ENCODE data around the gene KDELR1.
"Not testable (repeated sequence)": the region's sequence is repeated elsewhere in the genome, so short reads cannot be mapped to it uniquely, and the experiment has no call there.

The KDELR1 gene

GRCh38 chr19:48396824-48397176 is 5.4 kb upstream of the KDELR1 start:
- no peak overlapping the region for H3K4me3 ChIP-seq (ENCODE audit: extremely low read depth, insufficient read depth, low read length, poor library complexity, severe bottlenecking)
- no peaks in the 10 kb centered on the region for H3K36me3 ChIP-seq (ENCODE audit: control insufficient read depth, insufficient read depth, low read length)
- H3K27ac ChIP-seq (ENCODE audit: low read depth, low read length, severe bottlenecking): no peak overlapping the region
- H3K4me1 ChIP-seq (ENCODE audit: control insufficient read depth, insufficient read depth, low read length, poor library complexity, severe bottlenecking): peaks cover 30% of the 10 kb centered on the region
- H3K9me3 ChIP-seq (ENCODE audit: control insufficient read depth, low read length): peaks cover 4% of the 10 kb centered on the region
- 50 to 100% methylated on average over 1 of the region's 2 CpGs for WGBS, 2 experiments (ENCODE audit: insufficient coverage in 2 of 2)

DNA sequence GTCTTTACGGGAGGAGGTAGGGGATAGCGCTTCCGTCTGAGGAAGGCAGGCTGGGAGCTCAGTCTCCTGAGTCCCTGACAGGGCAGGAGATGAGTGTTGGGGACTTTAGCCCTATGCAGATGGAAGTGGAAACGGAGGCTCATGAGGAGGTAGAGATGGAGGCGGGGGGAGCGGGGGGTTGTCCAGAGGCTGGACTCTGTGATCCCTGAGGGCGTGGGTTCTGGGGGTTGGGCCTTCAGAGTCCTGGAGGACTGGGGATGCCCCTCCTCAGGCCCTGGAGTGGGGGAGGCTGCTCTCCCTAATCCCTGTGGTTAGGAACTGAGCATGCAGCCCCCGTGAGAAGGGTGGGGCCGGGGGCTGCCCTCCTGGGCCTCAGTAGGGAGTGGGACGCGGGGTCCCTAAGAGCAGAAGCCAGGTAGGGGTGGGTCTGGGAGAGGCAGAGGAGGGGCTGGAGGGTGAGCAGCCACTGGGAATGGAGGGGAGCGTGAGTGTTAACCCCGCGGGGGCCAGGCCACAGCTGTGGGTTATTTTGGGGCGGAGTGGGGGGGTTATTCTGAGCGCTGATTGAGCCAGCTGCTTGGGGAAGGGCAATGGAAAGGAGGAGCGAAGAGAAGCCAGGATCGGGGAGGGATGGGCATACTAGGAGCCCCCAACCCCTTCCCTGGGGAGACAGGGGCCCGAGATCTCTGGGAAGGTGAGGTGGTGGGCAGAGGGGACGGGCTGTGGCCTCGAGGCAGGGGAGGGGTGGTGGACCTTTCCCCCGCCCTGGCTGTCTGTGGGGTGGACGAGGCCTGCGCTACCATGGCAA is 4.9 kb upstream of the KDELR1 start:
- H3K36me3 ChIP-seq (ENCODE audit: control insufficient read depth, insufficient read depth, low read length): no peaks in the 10 kb centered on the region
- WGBS, 2 experiments (ENCODE audit: insufficient coverage in 2 of 2): 68 to 75% methylated on average over 14 to 21 of the region's 24 CpGs
- no peak overlapping the region for H3K27ac ChIP-seq (ENCODE audit: low read depth, low read length, severe bottlenecking)
- H3K4me3 ChIP-seq (ENCODE audit: extremely low read depth, insufficient read depth, low read length, poor library complexity, severe bottlenecking): no peak overlapping the region
- peaks cover 30% of the 10 kb centered on the region for H3K4me1 ChIP-seq (ENCODE audit: control insufficient read depth, insufficient read depth, low read length, poor library complexity, severe bottlenecking)
- peaks cover 4% of the 10 kb centered on the region for H3K9me3 ChIP-seq (ENCODE audit: control insufficient read depth, low read length)

GRCh38 chr19:48395499-48395898 is 4.1 kb upstream of the KDELR1 start:
- peaks cover 30% of the 10 kb centered on the region for H3K4me1 ChIP-seq (ENCODE audit: control insufficient read depth, insufficient read depth, low read length, poor library complexity, severe bottlenecking)

DNA sequence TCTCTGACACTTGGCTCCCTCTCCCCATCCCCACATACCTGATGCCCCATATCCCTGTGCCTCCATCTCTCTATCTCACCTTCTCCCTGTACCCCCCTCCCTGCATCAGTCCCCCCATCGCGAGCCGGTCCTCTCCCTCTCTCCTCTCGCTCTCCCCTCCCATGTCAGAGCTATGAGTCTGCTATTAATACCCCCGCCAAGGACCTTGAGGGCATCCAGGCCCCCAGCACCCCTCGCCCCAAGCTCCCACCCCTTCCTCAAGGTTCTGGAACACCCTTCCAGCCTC is 3.8 kb upstream of the KDELR1 start:
- Histone ChIP-seq H3K27ac (ENCODE audit: low read depth, low read length, severe bottlenecking) (no peak overlapping the region), H3K36me3 (ENCODE audit: control insufficient read depth, insufficient read depth, low read length) (no peaks in the 10 kb centered on the region), H3K4me1 (ENCODE audit: control insufficient read depth, insufficient read depth, low read length, poor library complexity, severe bottlenecking) (peaks cover 30% of the 10 kb centered on the region), H3K4me3 (ENCODE audit: extremely low read depth, insufficient read depth, low read length, poor library complexity, severe bottlenecking) (no peak overlapping the region), H3K9me3 (ENCODE audit: control insufficient read depth, low read length) (peaks cover 4% of the 10 kb centered on the region)
- 25 to 80% methylated on average over 1 to 3 of the region's 6 CpGs for WGBS, 2 experiments (ENCODE audit: insufficient coverage in 2 of 2)

More at GRCh38 chr19:48395499-48395898, 4.1 kb upstream of the KDELR1 start:
- WGBS, 2 experiments (ENCODE audit: insufficient coverage in 2 of 2): 58 to 61% methylated on average over 2 to 6 of the region's 9 CpGs
- Histone ChIP-seq H3K27ac (ENCODE audit: low read depth, low read length, severe bottlenecking) (no peak overlapping the region), H3K36me3 (ENCODE audit: control insufficient read depth, insufficient read depth, low read length) (no peaks in the 10 kb centered on the region), H3K9me3 (ENCODE audit: control insufficient read depth, low read length) (peaks cover 4% of the 10 kb centered on the region), H3K4me3 (ENCODE audit: extremely low read depth, insufficient read depth, low read length, poor library complexity, severe bottlenecking) (no peak overlapping the region)

- Histone ChIP-seq H3K36me3 (ENCODE audit: control insufficient read depth, insufficient read depth, low read length) (no peaks in the 10 kb centered on the region), H3K27ac (ENCODE audit: low read depth, low read length, severe bottlenecking) (no peak overlapping the region), H3K4me3 (ENCODE audit: extremely low read depth, insufficient read depth, low read length, poor library complexity, severe bottlenecking) (peak overlapping the region; percentile 50), H3K9me3 (ENCODE audit: control insufficient read depth, low read length) (peaks cover 4% of the 10 kb centered on the region), H3K4me1 (ENCODE audit: control insufficient read depth, insufficient read depth, low read length, poor library complexity, severe bottlenecking) (peaks cover 30% of the 10 kb centered on the region)
- 16 to 18% methylated on average over 18 to 20 of the region's 38 CpGs for WGBS, 2 experiments (ENCODE audit: insufficient coverage in 2 of 2)
Observed at GRCh38 chr19:48394331-48395169, 3.2 kb upstream of the KDELR1 start.

DNA sequence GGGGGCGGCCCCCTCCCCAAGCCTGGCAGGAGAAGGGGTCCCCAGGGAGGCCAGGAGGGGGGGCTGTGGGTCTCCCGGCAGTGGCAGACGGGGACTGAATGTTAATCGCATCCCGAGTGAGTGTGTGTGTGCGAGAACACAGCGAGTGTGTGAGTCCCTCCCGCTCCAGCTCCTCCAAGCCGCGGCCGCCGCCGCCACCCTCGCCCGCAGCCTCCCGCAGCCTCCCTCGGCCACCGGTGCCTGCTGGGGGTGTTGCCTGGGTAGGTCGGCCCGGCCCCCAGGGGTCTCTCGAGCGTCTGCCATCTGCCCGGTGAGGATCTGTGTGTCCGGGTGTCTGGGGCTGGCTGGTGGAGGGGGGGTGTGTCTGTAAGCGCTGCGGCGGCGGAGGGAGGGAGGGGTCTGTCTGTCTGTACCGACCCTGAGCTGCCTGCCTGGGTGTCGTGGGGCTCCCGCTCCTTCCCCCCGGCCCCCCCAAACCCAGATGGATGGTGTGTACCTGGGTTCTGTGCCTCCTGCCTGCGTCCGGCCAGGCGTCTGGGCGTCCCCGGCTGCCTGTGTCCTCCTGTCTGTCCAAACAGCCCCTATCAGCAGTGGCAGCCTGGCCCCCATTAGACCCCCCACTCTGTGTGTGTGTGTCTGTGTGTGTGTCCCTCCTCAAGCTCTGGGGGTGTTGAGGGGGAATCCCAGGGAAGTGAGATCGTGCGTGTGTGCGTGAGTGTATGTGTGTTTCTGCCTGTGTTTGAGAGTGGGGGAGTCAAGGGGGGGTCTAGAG is 2.4 kb upstream of the KDELR1 start, which contains the start of gene GRIN2D:
Gene GRIN2D, plus strand, starts transcription at position 110 of the 772 bp plus-strand sequence. CDS start 4,725 bp downstream, outside the sequence.
- Histone ChIP-seq H3K27ac (ENCODE audit: low read depth, low read length, severe bottlenecking) (peak within 1 kb of the TSS; percentile 66), H3K4me1 (ENCODE audit: control insufficient read depth, insufficient read depth, low read length, poor library complexity, severe bottlenecking) (peaks cover 30% of the 10 kb centered on the region), H3K9me3 (ENCODE audit: control insufficient read depth, low read length) (no peaks in the 10 kb centered on the region), H3K36me3 (ENCODE audit: control insufficient read depth, insufficient read depth, low read length) (peaks cover 8% of the 10 kb centered on the region), H3K4me3 (ENCODE audit: extremely low read depth, insufficient read depth, low read length, poor library complexity, severe bottlenecking) (peak within 1 kb of the TSS; percentile 50)
- 8 to 9% methylated on average over 23 to 29 of the region's 40 CpGs for WGBS, 2 experiments (ENCODE audit: insufficient coverage in 2 of 2)

DNA sequence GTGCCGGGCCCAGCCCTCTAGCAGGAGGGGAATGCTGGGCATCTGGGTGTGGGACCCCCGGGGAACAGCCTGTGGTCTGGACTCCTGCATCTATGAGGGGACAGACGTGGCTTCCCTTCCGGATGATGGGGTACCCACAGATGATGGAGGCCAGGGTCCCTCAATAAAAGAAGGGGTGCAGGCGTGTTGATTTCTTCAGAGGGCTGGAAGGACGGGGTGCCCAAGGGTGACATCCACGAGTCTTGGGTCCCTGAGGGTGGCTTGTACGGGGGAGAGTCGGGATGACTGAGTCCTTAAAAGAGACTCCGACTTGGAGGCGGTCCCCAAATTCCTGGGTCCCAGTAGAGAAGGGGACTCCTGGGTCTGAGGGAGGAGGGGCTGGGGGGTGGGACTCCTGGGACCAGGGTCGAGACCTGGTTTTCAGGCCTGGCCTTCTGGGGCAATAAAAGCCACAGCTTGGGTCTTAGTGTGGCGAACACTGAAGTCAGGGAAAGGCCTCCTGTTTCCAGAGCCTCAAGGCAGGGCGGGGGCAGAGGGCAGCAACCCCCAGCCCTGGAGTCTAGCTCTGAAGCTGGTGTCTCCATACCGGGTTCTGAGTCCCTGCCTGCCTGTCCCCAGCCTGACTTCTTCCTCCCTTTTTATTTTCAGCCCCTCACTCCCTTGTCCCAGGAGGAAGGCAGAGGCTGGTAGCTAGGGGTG is 1.7 kb upstream of the KDELR1 start:
- peaks cover 30% of the 10 kb centered on the region for H3K4me1 ChIP-seq (ENCODE audit: control insufficient read depth, insufficient read depth, low read length, poor library complexity, severe bottlenecking)
- WGBS, 2 experiments (ENCODE audit: insufficient coverage in 2 of 2): 82 to 88% methylated on average over 9 to 12 of the region's 15 CpGs
- no peaks in the 10 kb centered on the region for H3K9me3 ChIP-seq (ENCODE audit: control insufficient read depth, low read length)
- H3K27ac ChIP-seq (ENCODE audit: low read depth, low read length, severe bottlenecking): peak overlapping the region; percentile 66
- peak overlapping the region; percentile 50 for H3K4me3 ChIP-seq (ENCODE audit: extremely low read depth, insufficient read depth, low read length, poor library complexity, severe bottlenecking)
- peaks cover 15% of the 10 kb centered on the region for H3K36me3 ChIP-seq (ENCODE audit: control insufficient read depth, insufficient read depth, low read length)

DNA sequence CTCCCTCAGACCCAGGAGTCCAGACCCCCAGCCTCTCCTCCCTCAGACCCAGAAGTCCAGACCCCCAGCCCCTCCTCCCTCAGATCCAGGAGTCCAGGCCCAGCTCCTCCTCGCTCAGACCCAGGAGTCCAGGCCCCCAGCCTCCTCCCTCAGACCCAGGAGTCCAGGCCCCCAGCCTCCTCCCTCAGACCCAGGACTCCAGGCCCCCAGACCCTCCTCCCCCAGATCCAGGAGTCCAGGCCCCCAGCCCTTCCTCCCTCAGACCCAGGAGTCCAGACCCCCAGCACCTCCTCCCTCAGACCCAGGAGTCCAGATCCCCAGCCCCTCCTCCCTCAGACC is 624 bp upstream of the KDELR1 start:
- H3K27ac ChIP-seq (ENCODE audit: low read depth, low read length, severe bottlenecking); H3K4me3 ChIP-seq (ENCODE audit: extremely low read depth, insufficient read depth, low read length, poor library complexity, severe bottlenecking); H3K9me3 ChIP-seq (ENCODE audit: control insufficient read depth, low read length): not testable (repeated sequence)
- peaks cover 27% of the 10 kb centered on the region for H3K4me1 ChIP-seq (ENCODE audit: control insufficient read depth, insufficient read depth, low read length, poor library complexity, severe bottlenecking)
- H3K36me3 ChIP-seq (ENCODE audit: control insufficient read depth, insufficient read depth, low read length): peaks cover 24% of the 10 kb centered on the region
- WGBS, 2 experiments (ENCODE audit: insufficient coverage in 2 of 2): 67 to 80% methylated on average over 1 of the region's 1 CpG

DNA sequence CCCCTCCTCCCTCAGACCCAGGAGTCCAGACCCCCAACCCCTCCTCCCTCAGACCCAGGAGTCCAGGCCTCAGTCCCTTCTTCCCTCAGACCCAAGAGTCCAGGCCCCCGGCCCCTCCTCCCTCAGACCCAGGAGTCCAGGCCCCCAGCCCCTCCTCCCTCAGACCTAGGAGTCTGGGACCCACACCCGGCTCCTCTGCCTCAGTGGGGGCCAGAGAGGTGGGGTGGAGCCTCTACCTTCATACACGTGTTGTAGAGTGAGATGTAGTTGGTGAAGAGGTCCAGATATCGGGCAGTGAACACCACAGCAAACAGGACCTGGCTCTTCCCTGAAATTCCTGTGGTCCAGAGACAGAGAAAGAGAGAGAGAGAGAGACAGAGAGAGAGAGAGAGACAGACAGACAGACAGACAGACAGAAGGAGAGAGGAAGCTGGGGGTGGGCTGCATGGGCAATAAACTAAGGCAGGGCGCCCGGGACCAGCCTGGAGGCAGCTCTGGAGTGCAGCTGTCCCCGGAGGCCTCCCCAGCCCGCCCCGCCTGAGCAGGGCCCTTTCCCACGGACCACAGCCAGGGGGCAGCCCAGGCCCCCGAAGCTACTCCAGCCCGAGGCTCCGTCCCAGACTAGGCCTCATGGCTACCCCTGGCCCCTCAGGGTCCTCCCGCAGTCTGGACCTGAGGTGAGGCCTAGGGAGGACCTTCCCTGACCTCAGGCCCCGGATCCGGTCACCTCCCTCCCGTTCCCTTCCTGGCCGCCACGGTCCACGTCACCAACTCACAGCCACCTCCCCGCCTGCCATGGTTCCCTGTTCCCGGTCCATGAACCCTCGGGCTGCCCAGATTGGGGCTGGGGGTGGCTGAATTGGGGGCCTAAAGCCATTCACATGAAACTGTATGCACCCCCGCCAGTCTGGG is 907 bp downstream of the KDELR1 start:
- H3K27ac ChIP-seq (ENCODE audit: low read depth, low read length, severe bottlenecking): peak overlapping the region; percentile 82
- peaks cover 38% of the 10 kb centered on the region for H3K36me3 ChIP-seq (ENCODE audit: control insufficient read depth, insufficient read depth, low read length)
- WGBS, 2 experiments (ENCODE audit: insufficient coverage in 2 of 2): 0 to 4% methylated on average over 12 to 15 of the region's 24 CpGs
- H3K9me3 ChIP-seq (ENCODE audit: control insufficient read depth, low read length): no peaks in the 10 kb centered on the region
- peak overlapping the region; percentile 90 for H3K4me3 ChIP-seq (ENCODE audit: extremely low read depth, insufficient read depth, low read length, poor library complexity, severe bottlenecking)
- peaks cover 16% of the 10 kb centered on the region for H3K4me1 ChIP-seq (ENCODE audit: control insufficient read depth, insufficient read depth, low read length, poor library complexity, severe bottlenecking)
